GM18951 (cell line): Measurements from ENCODE around the gene CD68.
A peak's percentile ranks its signal among the peaks of the same experiment; 100 is the strongest.

Experiments used
- POLR2A ChIP-seq: IDR thresholded peaks from 4 replicates; pipeline ENCODE4 v1.6.1; 2011; ENCODE audit warnings: mild to moderate bottlenecking; ENCODE audit not compliant: insufficient read length, insufficient read depth; ENCODE audit errors: extremely low read depth
- in situ Hi-C: fragments of 300-500 bp; cut with MboI; formaldehyde crosslinking; loops from one replicate; pipeline ENCODE4 v1.12.0; 2022; ENCODE audit warnings: low sequenced_read_pairs, mixed read lengths, inconsistent platforms; ENCODE audit not compliant: unreplicated experiment

CD68 gene

DNA sequence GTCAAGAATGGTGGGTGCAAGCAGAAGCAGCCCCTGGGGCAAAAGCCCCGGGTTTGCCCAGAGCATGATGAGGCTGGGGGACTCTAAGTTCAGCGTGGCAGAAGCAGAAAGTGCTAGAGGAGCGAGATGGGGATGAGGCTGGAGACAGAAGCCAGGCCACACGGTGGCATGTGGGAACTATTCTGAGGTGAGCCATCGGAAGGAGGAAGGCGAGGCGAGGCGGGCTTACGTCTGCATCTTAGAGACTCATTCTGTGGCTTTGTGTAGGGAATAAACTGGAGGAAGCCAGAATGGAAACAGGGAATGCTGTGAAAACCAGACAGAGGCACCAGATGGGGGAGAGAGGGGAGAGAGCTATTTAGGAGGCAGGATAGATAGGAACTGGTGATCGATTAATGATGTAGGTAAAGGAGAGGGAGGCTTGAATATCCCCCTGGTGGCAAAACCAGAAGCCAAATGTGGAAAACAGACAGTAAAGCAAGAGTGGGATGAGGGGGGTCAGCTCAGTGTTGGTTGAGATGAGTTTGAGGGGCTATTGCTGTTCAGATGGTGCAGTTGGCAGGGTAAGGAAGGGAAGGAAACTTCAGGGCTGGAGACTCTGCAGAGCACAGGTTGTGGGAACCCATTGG lies 24.0 kb upstream of the CD68 start:
- in situ Hi-C loops = no loop called here
- TF ChIP-seq POLR2A = no peak

DNA sequence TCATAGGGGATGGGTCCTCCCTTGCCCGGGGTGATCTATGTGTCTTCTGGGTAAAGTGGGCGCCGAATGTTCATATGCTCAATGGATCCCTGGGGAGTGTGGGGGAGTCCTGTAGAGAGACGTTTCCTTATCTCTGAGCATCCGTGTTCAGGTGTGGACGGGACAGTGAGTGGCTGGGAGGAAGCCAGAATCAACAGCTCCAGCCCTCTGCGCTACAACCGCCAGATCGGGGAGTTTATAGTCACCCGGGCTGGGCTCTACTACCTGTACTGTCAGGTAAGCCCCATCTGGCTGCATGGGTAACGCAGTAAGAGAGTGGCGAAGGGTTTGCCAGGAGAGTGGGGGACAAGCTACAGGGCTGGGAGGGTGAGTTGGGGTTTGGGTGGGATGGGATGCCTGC lies 22.8 kb upstream of the CD68 start:
- TF ChIP-seq POLR2A = no peak
- in situ Hi-C loops = no loop called here

DNA sequence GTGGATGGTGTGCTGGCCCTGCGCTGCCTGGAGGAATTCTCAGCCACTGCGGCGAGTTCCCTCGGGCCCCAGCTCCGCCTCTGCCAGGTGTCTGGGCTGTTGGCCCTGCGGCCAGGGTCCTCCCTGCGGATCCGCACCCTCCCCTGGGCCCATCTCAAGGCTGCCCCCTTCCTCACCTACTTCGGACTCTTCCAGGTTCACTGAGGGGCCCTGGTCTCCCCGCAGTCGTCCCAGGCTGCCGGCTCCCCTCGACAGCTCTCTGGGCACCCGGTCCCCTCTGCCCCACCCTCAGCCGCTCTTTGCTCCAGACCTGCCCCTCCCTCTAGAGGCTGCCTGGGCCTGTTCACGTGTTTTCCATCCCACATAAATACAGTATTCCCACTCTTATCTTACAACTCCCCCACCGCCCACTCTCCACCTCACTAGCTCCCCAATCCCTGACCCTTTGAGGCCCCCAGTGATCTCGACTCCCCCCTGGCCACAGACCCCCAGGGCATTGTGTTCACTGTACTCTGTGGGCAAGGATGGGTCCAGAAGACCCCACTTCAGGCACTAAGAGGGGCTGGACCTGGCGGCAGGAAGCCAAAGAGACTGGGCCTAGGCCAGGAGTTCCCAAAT lies 22.2 kb upstream of the CD68 start:
- no peak for TF ChIP-seq POLR2A
- in situ Hi-C loops = no loop called here

DNA sequence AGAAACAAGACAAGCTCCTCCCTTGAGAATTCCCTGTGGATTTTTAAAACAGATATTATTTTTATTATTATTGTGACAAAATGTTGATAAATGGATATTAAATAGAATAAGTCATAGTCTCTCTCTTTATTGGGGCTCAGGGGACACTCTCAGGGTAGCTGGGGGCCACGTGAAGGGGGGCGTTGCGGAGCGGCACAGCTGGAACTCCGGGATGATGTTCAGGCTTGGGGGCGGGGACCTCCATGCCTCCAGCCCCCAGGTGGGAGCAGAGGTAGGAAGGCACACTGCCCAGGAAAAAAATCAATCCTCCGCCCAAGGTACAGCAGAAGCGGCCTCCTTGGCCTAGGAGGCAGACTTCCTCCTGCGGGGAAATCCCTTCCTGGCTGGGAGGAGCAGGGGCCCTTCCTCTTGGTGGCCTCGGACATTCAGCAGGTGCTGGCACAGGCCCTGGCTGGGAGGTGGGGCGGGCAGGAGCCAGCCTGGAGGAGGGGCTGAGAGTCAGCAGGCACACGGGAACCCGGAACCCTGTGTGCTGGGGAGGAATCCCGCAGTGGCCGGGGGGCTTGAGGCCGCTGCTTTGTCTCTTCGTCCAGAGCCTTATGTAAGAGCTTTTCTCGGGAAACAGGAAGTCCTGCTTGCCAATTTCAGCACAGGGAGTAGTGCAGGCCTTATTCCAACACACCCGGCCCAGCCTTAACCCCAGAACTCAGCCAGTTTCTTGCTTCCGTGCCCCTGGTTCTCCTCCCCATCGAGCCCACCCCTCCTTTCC lies 21.5 kb upstream of the CD68 start:
- peak; percentile 76 for TF ChIP-seq POLR2A
- in situ Hi-C loops = no loop called here

DNA sequence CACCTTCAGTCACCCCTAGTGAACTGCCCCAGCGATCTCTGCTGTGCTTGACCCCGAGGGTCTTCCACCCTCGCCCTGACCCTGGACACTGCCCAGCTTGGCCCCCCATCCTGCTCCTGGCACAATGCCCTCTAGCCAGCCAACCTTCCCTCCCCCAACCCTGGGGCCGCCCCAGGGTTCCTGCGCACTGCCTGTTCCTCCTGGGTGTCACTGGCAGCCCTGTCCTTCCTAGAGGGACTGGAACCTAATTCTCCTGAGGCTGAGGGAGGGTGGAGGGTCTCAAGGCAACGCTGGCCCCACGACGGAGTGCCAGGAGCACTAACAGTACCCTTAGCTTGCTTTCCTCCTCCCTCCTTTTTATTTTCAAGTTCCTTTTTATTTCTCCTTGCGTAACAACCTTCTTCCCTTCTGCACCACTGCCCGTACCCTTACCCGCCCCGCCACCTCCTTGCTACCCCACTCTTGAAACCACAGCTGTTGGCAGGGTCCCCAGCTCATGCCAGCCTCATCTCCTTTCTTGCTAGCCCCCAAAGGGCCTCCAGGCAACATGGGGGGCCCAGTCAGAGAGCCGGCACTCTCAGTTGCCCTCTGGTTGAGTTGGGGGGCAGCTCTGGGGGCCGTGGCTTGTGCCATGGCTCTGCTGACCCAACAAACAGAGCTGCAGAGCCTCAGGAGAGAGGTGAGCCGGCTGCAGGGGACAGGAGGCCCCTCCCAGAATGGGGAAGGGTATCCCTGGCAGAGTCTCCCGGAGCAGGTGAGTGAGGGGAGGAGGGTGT lies 20.7 kb upstream of the CD68 start, which contains the start of gene TNFSF13:
Gene TNFSF13 (plus strand): TSS at position 207 of the 776 bp plus-strand sequence. CDS start 290 bp downstream, at position 497.
- TF ChIP-seq POLR2A = no peak
- in situ Hi-C loops = no loop called here

DNA sequence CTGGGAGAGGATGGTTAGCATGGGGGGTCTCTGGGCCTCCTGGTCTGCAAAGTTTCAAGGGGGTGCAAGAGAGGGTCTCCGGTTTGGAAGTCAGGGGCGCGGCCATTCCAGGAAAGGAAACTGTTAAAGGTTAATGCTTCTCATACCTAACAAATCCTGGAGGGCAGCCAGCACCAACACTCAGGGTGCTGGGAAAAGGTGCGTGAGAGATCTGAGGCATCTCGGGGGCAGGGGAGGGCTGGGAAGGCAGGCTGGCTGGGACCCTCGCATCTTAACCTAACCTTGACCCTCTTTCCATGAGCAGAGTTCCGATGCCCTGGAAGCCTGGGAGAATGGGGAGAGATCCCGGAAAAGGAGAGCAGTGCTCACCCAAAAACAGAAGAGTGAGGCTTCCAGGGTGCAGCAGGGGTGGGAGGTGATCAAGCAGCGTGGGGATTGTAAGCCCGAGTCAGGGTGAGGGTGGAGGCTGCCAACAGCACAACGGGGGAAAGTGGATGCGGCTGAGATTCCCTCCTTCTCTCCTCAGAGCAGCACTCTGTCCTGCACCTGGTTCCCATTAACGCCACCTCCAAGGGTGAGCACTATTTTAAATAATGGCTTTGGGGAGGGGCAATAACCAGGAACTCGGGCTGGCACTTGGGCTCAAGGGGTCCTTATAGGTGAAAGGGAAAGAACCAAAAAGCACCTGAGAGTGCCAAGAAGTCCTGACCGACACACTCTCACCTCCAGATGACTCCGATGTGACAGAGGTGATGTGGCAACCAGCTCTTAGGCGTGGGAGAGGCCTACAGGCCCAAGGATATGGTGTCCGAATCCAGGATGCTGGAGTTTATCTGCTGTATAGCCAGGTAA lies 19.9 kb upstream of the CD68 start:
- in situ Hi-C loops = no loop called here
- TF ChIP-seq POLR2A = no peak

DNA sequence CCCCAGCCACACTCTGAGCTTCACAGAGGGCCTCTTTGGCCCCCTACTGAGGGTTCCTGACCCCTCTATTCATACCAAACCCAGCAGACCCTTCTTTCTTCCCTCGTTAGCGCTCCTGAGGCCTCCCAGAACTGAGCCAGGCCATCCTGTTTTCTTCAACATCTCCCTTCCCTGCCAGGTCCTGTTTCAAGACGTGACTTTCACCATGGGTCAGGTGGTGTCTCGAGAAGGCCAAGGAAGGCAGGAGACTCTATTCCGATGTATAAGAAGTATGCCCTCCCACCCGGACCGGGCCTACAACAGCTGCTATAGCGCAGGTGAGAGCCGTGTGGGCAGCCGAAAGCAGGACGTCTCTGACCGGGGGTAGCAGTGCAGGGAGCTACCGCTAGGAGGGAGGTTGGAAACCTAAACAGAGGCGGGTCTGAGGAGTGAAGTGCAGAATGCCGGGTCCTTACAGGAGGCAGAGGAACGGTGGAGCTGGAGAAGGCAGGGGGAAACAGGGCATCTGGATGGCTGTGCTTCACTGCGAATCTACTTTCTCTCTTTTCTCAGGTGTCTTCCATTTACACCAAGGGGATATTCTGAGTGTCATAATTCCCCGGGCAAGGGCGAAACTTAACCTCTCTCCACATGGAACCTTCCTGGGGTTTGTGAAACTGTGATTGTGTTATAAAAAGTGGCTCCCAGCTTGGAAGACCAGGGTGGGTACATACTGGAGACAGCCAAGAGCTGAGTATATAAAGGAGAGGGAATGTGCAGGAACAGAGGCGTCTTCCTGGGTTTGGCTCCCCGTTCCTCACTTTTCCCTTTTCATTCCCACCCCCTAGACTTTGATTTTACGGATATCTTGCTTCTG lies 19.0 kb upstream of the CD68 start:
- peak; percentile 21 for TF ChIP-seq POLR2A
- in situ Hi-C loops = no loop called here

DNA sequence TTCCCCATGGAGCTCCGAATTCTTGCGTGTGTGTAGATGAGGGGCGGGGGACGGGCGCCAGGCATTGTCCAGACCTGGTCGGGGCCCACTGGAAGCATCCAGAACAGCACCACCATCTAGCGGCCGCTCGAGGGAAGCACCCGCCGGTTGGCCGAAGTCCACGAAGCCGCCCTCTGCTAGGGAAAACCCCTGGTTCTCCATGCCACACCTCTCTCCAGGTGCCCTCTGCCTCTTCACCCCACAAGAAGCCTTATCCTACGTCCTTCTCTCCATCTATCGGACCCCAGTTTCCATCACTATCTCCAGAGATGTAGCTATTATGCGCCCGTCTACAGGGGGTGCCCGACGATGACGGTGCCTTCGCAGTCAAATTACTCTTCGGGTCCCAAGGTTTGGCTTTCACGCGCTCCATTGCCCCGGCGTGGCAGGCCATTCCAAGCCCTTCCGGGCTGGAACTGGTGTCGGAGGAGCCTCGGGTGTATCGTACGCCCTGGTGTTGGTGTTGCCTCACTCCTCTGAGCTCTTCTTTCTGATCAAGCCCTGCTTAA lies 18.3 kb upstream of the CD68 start:
- in situ Hi-C loops = no loop called here
- TF ChIP-seq POLR2A = no peak

DNA sequence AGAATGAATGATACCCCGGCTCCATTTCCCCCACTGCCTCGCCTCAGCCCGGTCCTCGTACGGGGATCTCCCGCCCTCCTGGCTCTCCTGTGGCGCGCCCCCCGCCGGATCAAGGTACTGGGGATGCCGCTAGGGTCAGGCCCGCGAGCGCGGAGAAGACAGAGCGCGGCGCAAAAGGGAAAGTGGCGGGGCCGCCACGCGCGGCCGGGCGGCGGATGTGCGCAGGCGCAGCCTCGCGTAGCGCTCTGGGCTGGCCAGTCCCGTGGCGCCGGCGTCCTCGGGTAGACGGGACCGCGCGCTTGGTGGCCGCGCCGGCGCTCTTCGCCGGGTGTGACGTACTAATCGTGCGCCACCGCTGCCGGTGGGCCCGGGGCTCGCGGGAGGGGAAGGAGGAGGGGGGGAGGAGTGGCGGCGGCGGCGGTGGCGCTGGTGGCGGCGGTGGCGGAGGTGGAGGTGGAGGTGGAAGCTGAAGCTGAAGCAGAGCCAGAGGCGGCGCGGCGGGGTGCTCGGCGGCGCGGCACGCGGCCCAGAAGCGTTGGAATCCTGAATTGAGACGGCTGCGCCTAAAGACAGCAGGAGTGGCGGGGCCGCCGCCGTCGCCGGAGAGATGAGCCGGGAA lies 17.7 kb upstream of the CD68 start, which contains the start of gene SENP3:
Gene SENP3 (plus strand): TSS at position 331 of the 619 bp plus-strand sequence. CDS start 1,158 bp downstream, outside the sequence.
- TF ChIP-seq POLR2A = peak; percentile 82
- in situ Hi-C loops = no loop called here

DNA sequence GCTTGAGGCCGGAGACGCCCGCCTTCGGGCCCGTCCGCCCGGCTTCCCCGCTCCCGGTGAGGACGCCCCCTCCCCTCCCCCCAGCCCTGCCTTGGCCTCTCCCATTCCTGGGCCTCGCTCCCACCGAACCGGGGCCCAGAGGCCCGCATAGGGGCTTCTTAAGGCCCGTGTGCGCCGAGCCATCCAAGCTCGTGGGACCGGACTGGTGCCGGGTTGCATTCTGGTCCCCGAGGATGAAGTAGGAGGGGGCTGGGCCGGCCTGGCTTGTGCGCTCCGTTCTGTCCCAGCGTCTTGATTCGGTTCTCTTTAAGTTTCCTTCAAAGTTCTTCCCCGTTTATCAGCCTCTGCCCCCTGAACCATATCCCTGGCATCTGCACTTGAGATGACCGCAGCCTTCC lies 17.2 kb upstream of the CD68 start:
- in situ Hi-C loops = no loop called here

More for the DNA sequence above, 17.2 kb upstream of the CD68 start:
- TF ChIP-seq POLR2A = no peak
